GM18861 (cell line): Measurements from ENCODE around the gene ZNF839.

Source experiments
- ATAC-seq: cut with Tn5 transposase; IDR thresholded peaks from one replicate; pipeline ENCODE4 v1.9.1; 2021; ENCODE audit not compliant: unreplicated experiment

ZNF839 gene

DNA sequence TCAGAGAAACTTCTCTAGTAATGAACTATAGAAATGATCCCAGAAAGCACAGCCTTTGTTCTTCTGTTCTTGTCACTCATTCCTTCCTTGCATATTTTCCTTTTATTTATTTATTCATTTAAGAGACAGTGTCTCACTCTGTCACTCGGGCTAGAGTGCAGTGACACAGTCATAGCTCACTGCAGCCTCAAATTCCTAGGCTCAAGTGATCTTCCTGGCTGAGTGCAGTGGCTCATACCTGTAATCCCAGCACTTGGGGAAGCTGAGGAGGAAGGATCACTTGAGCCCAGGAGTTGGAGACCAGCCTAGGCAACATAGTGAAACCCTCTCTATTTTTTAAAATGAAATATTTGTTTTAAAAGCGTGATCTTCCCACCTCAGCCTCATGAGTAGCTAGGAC is 54.7 kb downstream of the ZNF839 start:
- no peak for ATAC-seq

DNA sequence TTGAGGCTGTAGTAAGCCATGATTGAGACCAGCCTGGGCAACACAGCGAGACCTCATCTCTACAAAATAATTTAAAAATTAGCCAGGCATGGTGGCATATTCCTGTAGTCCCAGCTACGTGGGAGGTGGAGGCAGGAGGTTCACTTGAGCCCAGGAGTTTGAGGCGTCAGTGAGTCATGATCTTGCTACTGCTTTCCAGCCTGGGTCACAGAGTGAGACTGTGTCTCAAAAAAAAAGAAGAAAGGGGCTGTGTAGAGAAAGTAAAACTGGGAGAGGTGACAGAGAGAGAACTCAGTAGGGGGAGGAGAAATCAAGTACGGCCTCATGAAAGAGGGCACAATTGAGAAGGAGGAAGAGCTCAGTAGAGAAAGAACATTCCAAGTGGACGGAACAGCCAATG is 55.6 kb downstream of the ZNF839 start:
- ATAC-seq = no peak

DNA sequence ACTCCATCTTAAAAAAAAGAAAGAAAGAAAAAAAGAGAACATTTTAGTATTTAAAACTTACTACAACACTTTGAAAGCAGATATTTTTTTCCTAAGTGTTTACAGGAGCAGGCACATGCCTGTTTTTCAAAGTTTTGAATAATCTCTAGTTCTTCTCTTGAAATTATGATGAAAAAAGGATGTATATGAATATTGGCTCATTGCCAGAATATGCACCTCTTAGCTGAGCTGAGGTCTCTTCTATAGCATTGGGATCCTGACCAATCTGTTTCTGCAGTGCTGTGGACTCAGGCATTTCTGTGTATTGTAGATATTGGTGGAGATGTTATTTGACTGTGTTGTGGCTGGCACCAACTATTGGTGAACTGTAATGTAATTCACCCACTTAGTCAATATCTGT is 58.1 kb downstream of the ZNF839 start:
- no peak for ATAC-seq

DNA sequence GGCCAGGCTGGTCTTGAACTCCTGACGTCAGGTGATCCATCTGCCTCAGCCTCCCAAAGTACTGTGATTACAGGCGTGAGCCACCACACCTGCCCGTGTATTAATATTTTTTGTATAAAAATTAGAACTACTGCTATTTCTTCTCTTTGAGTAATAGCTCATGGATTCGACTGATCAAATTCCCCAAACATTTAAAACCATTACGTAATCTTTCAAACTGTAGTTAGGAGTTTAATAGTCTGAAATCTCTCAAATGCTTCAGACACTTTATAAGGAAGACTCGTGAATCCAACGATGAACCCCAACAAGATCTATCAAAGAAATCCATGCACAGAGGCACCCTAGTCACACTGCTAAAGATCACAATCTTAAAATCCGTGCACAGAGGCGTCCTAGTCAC is 59.3 kb downstream of the ZNF839 start:
- no peak for ATAC-seq

GRCh38 chr14:102387086-102387485 is 67.5 kb downstream of the ZNF839 start:
- ATAC-seq = no peak

DNA sequence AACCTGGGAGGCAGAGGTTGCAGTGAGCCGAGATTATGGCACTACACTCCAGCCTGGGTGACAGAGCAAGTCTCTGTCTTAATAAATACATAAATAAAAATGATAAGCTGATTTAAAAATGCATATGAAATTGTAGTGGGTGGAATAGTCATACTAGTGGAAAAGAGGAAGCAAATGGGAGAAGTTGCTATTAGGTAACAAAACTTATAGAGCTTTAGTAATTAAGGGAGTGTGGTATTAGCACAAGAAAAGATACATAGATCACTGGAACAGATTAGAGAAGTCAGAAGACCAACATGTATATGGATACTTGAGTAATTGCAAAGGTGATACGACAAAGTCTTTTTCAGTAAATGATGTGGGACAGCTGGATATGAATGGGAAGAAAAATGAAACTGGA is 69.7 kb downstream of the ZNF839 start:
- no peak for ATAC-seq

DNA sequence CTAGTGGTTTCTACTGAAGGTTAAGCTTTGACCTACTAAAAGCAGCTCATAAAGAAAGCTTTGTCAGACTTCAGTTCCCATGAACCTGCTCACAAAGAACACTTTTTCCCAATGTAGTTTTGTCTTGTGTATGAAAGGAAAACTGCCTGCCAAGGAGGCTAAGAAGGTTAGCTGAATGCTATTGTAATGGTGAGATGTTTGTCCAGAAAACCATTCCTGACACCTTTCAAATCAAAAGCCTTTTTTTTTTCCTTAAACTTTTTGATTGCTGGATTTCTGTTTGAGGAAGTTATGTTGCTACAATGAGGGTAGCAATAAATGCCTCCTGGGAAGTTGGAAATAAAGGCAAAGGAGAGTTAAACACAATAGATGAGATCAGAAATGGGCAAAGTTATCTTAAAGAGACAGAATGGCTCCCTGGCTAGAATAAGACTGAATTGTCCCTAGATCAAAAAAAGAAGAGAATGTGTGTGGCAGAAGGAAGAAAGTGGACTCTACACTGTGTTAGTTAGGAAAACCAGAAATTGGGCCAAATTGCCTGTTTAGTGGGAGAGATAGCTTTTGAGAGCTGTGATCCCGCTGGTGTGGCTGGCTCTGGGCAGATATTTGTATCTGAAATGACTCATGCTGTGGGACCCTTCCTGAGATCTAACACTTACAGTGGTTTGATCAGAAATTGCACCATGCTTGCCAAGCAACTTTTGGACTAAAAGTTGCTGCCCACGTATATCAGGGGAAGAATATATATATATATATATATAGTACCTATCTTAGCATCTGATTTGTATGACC is 70.7 kb downstream of the ZNF839 start:
- ATAC-seq = no peak
